OCI-LY3 (cell line): ENCODE measurements around the gene DEGS2.
A peak's percentile ranks its signal among the peaks of the same experiment; 100 is the strongest.

ENCODE experiments used
- H2AFZ ChIP-seq: fragments of 200-600, 300-600 bp; shearing (Covaris generic); 2 replicates; pipeline ENCODE4 v1.6.0; 2014; ENCODE audit warnings: antibody characterized with exemption, low read depth, low read length
- H3K27ac ChIP-seq: fragments of 200-600, 300-600 bp; sonication (generic); 2 replicates; pipeline ENCODE4 v1.5.1; 2014; ENCODE audit warnings: mild to moderate bottlenecking, low read length, moderate library complexity, mixed read lengths
- H3K27me3 ChIP-seq: fragments of 200-600, 300-600 bp; sonication (generic); 2 replicates; pipeline ENCODE4 v1.6.1; 2014; ENCODE audit warnings: low read depth, low read length, mixed read lengths
- H3K36me3 ChIP-seq: fragments of 200-600, 300-600 bp; sonication (generic); replicated peaks from 2 replicates; pipeline ENCODE3; 2014; ENCODE audit warnings: low read depth, low read length, mixed read lengths
- H3K4me1 ChIP-seq: fragments of 300-600, 200-600 bp; sonication (generic); 2 replicates; pipeline ENCODE4 v1.6.1; 2014; ENCODE audit warnings: low read length, mixed read lengths
- H3K4me2 ChIP-seq: fragments of 200-600, 300-600 bp; sonication (generic); 2 replicates; pipeline ENCODE4 v1.6.1; 2014; ENCODE audit warnings: low read length, mixed read lengths
- H3K4me3 ChIP-seq: fragments of 300-600, 200-600 bp; sonication (generic); 2 replicates; pipeline ENCODE4 v1.5.1; 2014; ENCODE audit warnings: antibody characterized with exemption, mild to moderate bottlenecking, low read length, moderate library complexity
- H3K79me2 ChIP-seq: fragments of 300-600, 200-600 bp; shearing (Covaris generic); 2 replicates; pipeline ENCODE4 v1.6.1; 2014; ENCODE audit warnings: mild to moderate bottlenecking, low read length, mixed read lengths
- H3K9ac ChIP-seq: fragments of 300-600, 200-600 bp; shearing (Covaris generic); 2 replicates; pipeline ENCODE4 v1.6.0; 2014; ENCODE audit warnings: mild to moderate bottlenecking, low read length, moderate library complexity
- H3K9me3 ChIP-seq: fragments of 200-600, 300-600 bp; shearing (Covaris generic); 2 replicates; pipeline ENCODE4 v1.6.1; 2014; ENCODE audit warnings: low read length, mixed read lengths; ENCODE audit not compliant: insufficient read depth
- H4K20me1 ChIP-seq: fragments of 200-600, 300-600 bp; sonication (generic); 2 replicates; pipeline ENCODE4 v1.6.1; 2016; ENCODE audit warnings: low read length, mixed read lengths; ENCODE audit not compliant: insufficient read depth
- CTCF ChIP-seq: fragments of 200-600, 300-600 bp; sonication (generic); IDR thresholded peaks from 2 replicates; pipeline ENCODE4 v1.5.1; 2014; ENCODE audit warnings: antibody characterized with exemption, low read length, low read depth
- EZH2phosphoT487 ChIP-seq: fragments of 200-600 bp; shearing (Covaris generic); IDR thresholded peaks from 2 replicates; pipeline ENCODE4 v1.6.1; 2018; ENCODE audit warnings: antibody characterized with exemption, mixed run types, low read depth

DEGS2 gene

DNA sequence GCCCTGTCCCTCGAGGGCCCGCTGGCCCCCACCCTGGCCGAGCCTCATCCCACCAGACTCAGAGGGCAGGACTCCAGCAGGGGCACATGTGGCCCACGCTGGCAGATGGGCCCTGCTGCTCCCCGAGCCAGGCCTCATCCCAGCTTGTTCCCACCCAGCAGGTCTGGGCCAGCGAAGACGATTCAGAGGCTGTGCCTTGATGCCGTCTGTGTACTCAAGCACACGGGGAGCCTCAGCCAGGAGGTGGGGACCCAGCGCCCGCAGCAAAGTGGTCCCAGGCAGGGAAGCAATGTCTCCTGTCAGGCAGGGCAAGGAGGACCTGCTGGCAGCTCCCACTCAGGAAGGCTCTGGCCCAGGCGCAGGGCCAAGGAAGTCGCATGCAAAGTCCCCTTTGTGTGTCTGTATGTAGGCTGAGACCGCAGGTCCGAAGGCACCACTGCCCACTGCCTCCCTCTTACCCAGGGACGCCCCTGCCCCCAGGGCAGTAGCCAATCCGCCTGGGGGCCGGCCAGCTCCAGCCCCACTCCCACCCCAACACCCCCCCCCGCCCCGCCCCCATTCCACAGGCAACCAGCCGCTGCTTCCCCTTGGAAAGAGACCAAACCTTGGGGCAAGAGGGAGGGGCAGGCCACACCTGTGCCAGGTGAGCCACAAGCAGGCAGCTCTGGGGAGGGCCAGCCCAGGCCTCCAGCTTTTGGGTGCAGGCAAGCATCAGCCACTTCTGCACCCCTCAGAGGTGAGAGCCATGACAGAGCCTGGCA is 9.4 kb downstream of the DEGS2 start:
- H3K9ac ChIP-seq = no peak overlapping the region
- H3K27me3 ChIP-seq = no peaks in the 10 kb centered on the region
- H3K4me3 ChIP-seq = no peak overlapping the region
- no peak overlapping the region for H2AFZ ChIP-seq
- no peaks in the 10 kb centered on the region for H3K79me2 ChIP-seq
- TF ChIP-seq EZH2phosphoT487 = no peak
- no peak overlapping the region for H3K4me2 ChIP-seq
- H3K9me3 ChIP-seq = no peaks in the 10 kb centered on the region
- H4K20me1 ChIP-seq = no peaks in the 10 kb centered on the region
- H3K36me3 ChIP-seq = no peaks in the 10 kb centered on the region
- H3K27ac ChIP-seq = no peak overlapping the region
- peaks cover 11% of the 10 kb centered on the region for H3K4me1 ChIP-seq

DNA sequence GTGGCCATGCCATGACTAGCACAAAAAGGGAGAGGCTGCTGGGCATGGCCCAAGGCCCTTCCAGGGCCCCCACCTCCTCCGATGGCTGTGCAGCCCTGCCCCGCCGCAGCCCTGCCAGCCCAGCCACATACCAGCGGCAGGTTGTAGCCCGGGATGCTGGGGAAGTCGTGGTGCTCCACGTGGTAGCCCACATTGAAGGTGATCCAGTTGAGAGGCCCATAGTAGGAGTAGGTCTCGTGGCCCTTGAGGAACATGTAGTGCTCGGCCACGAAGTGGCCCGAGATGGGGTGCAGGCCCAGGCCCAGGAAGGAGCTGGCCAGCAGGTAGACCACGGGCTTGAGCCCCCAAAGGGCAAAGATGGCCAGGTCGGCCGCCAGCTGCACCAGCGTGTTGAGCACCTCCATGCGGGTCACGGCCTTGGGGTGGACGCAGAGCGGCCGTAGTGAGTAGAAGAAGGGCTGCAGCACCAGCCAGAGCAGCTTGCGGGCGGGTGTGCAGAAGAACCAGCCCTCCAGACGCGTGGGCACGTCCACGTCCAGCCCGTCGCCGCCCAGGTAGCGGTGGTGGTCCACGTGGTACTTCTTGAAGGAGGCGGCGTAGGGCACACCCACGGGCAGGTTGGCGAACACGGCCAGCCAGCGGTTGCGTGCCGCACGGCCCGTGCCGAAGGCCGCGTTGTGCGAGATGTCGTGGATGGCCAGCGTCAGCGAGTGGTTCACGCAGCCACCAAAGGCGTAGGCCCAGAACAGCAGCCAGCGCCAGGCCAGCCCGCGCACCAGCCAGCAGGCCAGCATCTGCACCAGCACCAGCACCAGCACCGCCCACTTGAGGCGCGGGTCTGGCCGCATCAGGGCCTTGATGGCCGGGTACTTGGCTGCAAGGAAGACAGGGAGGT is 10.4 kb downstream of the DEGS2 start:
- Histone ChIP-seq H4K20me1 (no peaks in the 10 kb centered on the region), H3K4me3 (no peak overlapping the region), H3K36me3 (no peaks in the 10 kb centered on the region), H3K79me2 (no peaks in the 10 kb centered on the region), H3K4me2 (no peak overlapping the region), H3K9ac (no peak overlapping the region), H3K27ac (no peak overlapping the region), H2AFZ (no peak overlapping the region), H3K4me1 (peaks cover 11% of the 10 kb centered on the region), H3K9me3 (no peaks in the 10 kb centered on the region), H3K27me3 (no peaks in the 10 kb centered on the region)
- no peak for TF ChIP-seq EZH2phosphoT487
- TF ChIP-seq CTCF = no peak

DNA sequence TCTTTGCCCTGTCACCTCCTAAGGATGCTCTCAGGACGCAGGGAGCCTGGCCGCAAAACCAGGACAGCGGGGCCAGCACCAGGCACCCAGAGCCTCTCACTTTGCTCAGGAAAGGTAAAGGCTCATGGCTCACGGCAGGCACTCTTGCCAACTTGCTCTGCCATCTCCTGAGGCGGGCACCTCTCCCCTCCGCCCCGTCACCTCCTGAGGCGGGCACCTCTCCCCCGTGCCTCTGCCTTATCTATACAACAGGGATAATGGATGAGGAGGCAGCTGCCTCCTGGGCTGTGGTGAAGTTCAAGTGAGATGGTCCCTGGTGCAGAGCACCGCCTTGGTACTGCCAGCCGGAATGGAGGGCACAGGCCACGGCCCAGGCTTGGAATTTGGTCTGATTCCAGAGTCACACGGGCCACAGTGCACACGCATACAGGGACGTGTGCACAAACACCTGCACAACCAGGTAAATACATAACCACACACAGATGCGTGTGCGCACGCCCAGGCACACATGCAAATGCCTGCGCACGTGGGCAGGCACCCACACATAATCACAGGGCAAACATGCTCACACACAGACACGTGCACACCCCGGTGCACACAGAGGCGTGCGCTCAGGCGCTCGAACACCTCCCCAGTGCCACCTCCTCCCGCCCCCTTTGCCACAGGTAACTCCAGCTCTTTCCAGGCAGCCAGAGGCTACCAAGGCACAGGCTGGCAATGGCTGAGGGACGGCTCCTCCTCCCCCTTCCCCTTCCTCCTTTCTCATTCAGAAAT is 11.6 kb downstream of the DEGS2 start:
- Histone ChIP-seq H3K9me3 (no peaks in the 10 kb centered on the region), H3K27me3 (no peaks in the 10 kb centered on the region), H3K4me1 (peaks cover 11% of the 10 kb centered on the region), H2AFZ (peak overlapping the region; percentile 14; the same call in 1 of the 2 replicates), H3K79me2 (no peaks in the 10 kb centered on the region), H3K9ac (no peak overlapping the region), H3K4me3 (peak overlapping the region; percentile 48), H4K20me1 (no peaks in the 10 kb centered on the region), H3K27ac (no peak overlapping the region), H3K4me2 (peak overlapping the region; percentile 61), H3K36me3 (no peaks in the 10 kb centered on the region)
- TF ChIP-seq EZH2phosphoT487 = no peak
- TF ChIP-seq CTCF = no peak

- no peak for TF ChIP-seq EZH2phosphoT487
- no peak for TF ChIP-seq CTCF
- Histone ChIP-seq H3K4me1 (peaks cover 11% of the 10 kb centered on the region), H2AFZ (no peak overlapping the region), H3K4me3 (peak overlapping the region; percentile 48), H3K36me3 (no peaks in the 10 kb centered on the region), H3K79me2 (no peaks in the 10 kb centered on the region), H3K4me2 (peak overlapping the region; percentile 61), H3K27ac (no peak overlapping the region), H4K20me1 (no peaks in the 10 kb centered on the region), H3K27me3 (no peaks in the 10 kb centered on the region), H3K9ac (peak overlapping the region; percentile 7; the same call in 1 of the 2 replicates), H3K9me3 (no peaks in the 10 kb centered on the region)
Observed at GRCh38 chr14:100147181-100147631, 12.2 kb downstream of the DEGS2 start.
